HEK293 (cell line): ENCODE results near the gene NGF.

Experiments used
- CTCF ChIA-PET: fragments of 350-600 bp; formaldehyde crosslinking; extraction: SDS; loops from one replicate; lab custom pipeline; 2021; ENCODE audit warnings: antibody characterized with exemption; lab: Yijun Ruan, JAX
- POLR2A ChIA-PET: fragments of 300-600 bp; formaldehyde crosslinking; extraction: SDS; loops from one replicate; lab custom pipeline; 2020; ENCODE audit warnings: antibody characterized with exemption, inconsistent platforms; lab: Yijun Ruan, JAX
- H3K27ac ChIP-seq: fragments of 200-500 bp; sonication (Bioruptor generic); 2 replicates; pipeline ENCODE4 v1.5.1; 2014; ENCODE audit warnings: low read depth, low read length, control low read depth, inconsistent platforms; ENCODE audit errors: extremely low read depth
- H3K36me3 ChIP-seq, 2 experiments: fragments of 200-500 bp in 1 of 2; sonication (Bioruptor generic) in 1 of 2; 1 replicate in 1 of 2; 2 replicates in 1 of 2; pipeline ENCODE4 v1.5.1; 2014 to 2017; ENCODE audit warnings: inconsistent platforms in 2 of 2, low read length in 2 of 2; ENCODE audit not compliant: control insufficient read depth in 2 of 2, insufficient read depth in 1 of 2
- H3K4me1 ChIP-seq: fragments of 200-500 bp; sonication (Bioruptor generic); 2 replicates; pipeline ENCODE4 v1.5.1; 2014; ENCODE audit warnings: mild to moderate bottlenecking, low read length, inconsistent platforms; ENCODE audit not compliant: control insufficient read depth, insufficient read depth
- H3K4me3 ChIP-seq: 2 replicates; pipeline ENCODE4 v1.5.1; 2011; ENCODE audit warnings: low read depth, mild to moderate bottlenecking, control low read depth, low read length, moderate library complexity
- H3K9me3 ChIP-seq: fragments of 200-500 bp; sonication (Bioruptor generic); 2 replicates; pipeline ENCODE4 v1.5.1; 2014; ENCODE audit warnings: low read depth, low read length, inconsistent platforms; ENCODE audit not compliant: control insufficient read depth, insufficient read depth
- EGR2 ChIP-seq: fragments of 450-650 bp; formaldehyde crosslinking; IDR thresholded peaks from 2 replicates; pipeline ENCODE4 v1.5.1; 2016; ENCODE audit warnings: low read depth, missing biosample characterization, missing genetic modification characterization
- FEZF1 ChIP-seq: fragments of 450-650 bp; formaldehyde crosslinking; IDR thresholded peaks from 2 replicates; pipeline ENCODE4 v1.5.1; 2016; ENCODE audit warnings: missing biosample characterization, missing genetic modification characterization
- GFI1B ChIP-seq: fragments of 450-650 bp; formaldehyde crosslinking; IDR thresholded peaks from 2 replicates; pipeline ENCODE4 v1.5.1; 2016; ENCODE audit warnings: missing biosample characterization, missing genetic modification characterization
- HOXD13 ChIP-seq: sonication (generic); formaldehyde crosslinking; IDR thresholded peaks from 2 replicates; pipeline ENCODE4 v1.8.0; 2022; ENCODE audit warnings: missing genetic modification reagents, borderline replicate concordance
- KLF16 ChIP-seq: fragments of 450-650 bp; formaldehyde crosslinking; IDR thresholded peaks from 2 replicates; pipeline ENCODE4 v1.5.1; 2017; ENCODE audit warnings: missing biosample characterization, missing genetic modification characterization
- REPIN1 ChIP-seq: fragments of 450-650 bp; formaldehyde crosslinking; IDR thresholded peaks from 2 replicates; pipeline ENCODE4 v1.5.1; 2017; ENCODE audit warnings: missing biosample characterization, missing genetic modification characterization, low read depth
- ZBTB48 ChIP-seq: fragments of 450-650 bp; formaldehyde crosslinking; IDR thresholded peaks from 2 replicates; pipeline ENCODE4 v1.5.1; 2016; ENCODE audit warnings: missing biosample characterization, missing genetic modification characterization
- ZEB2 ChIP-seq: fragments of 450-650 bp; formaldehyde crosslinking; IDR thresholded peaks from 2 replicates; pipeline ENCODE4 v1.5.1; 2016; ENCODE audit warnings: missing biosample characterization, missing genetic modification characterization
- ZNF132 ChIP-seq: fragments of 450-650 bp; formaldehyde crosslinking; IDR thresholded peaks from 2 replicates; pipeline ENCODE4 v1.5.1; 2017; ENCODE audit warnings: missing biosample characterization, missing genetic modification characterization, borderline replicate concordance
- ZNF133 ChIP-seq: fragments of 450-650 bp; formaldehyde crosslinking; IDR thresholded peaks from 2 replicates; pipeline ENCODE4 v1.5.1; 2016; ENCODE audit warnings: missing biosample characterization, missing genetic modification characterization
- ZNF138 ChIP-seq: fragments of 450-650 bp; formaldehyde crosslinking; IDR thresholded peaks from 2 replicates; pipeline ENCODE4 v1.5.1; 2016; ENCODE audit warnings: missing biosample characterization, missing genetic modification characterization, borderline replicate concordance
- ZNF146 ChIP-seq: fragments of 450-650 bp; formaldehyde crosslinking; IDR thresholded peaks from 2 replicates; pipeline ENCODE4 v1.5.1; 2016; ENCODE audit warnings: missing biosample characterization, missing genetic modification characterization
- ZNF155 ChIP-seq: fragments of 450-650 bp; formaldehyde crosslinking; IDR thresholded peaks from 2 replicates; pipeline ENCODE4 v1.5.1; 2016; ENCODE audit warnings: missing biosample characterization, missing genetic modification characterization
- ZNF184 ChIP-seq: fragments of 450-650 bp; IDR thresholded peaks from 2 replicates; pipeline ENCODE4 v1.5.1; 2018; ENCODE audit warnings: missing biosample characterization, mild to moderate bottlenecking, missing genetic modification characterization
- ZNF211 ChIP-seq: fragments of 450-650 bp; formaldehyde crosslinking; IDR thresholded peaks from 2 replicates; pipeline ENCODE4 v1.5.1; 2016; ENCODE audit warnings: low read depth, missing biosample characterization, missing genetic modification characterization
- ZNF274 ChIP-seq, 2 experiments: fragments of 200-500 bp in 1 of 2; fragments of 450-650 bp in 1 of 2; sonication (Bioruptor generic) in 1 of 2; formaldehyde crosslinking in 1 of 2; IDR thresholded peaks; 2 replicates each; pipeline versions ENCODE4 v1.5.1 to v1.6.1; 2014 to 2016; ENCODE audit warnings: borderline replicate concordance in 1 of 2, inconsistent platforms in 1 of 2, low read length in 1 of 2, missing biosample characterization in 1 of 2, missing genetic modification characterization in 1 of 2
- ZNF350 ChIP-seq: fragments of 450-650 bp; formaldehyde crosslinking; IDR thresholded peaks from 2 replicates; pipeline ENCODE4 v1.5.0; 2017; ENCODE audit warnings: missing biosample characterization, mild to moderate bottlenecking, missing genetic modification characterization
- ZNF354C ChIP-seq: fragments of 450-650 bp; formaldehyde crosslinking; IDR thresholded peaks from 2 replicates; pipeline ENCODE4 v1.5.1; 2016; ENCODE audit warnings: missing biosample characterization, missing genetic modification characterization, low read depth, borderline replicate concordance
- ZNF416 ChIP-seq: fragments of 450-650 bp; formaldehyde crosslinking; IDR thresholded peaks from 2 replicates; pipeline ENCODE4 v1.5.1; 2016; ENCODE audit warnings: missing biosample characterization, missing genetic modification characterization
- ZNF514 ChIP-seq: fragments of 450-650 bp; formaldehyde crosslinking; IDR thresholded peaks from 2 replicates; pipeline ENCODE4 v1.5.1; 2016; ENCODE audit warnings: missing biosample characterization, missing genetic modification characterization
- ZNF624 ChIP-seq: fragments of 450-650 bp; formaldehyde crosslinking; IDR thresholded peaks from 2 replicates; pipeline ENCODE4 v1.5.1; 2017; ENCODE audit warnings: missing biosample characterization, missing genetic modification characterization
- ZNF626 ChIP-seq: fragments of 450-650 bp; sonication (Bioruptor Pico); formaldehyde crosslinking; IDR thresholded peaks from 2 replicates; pipeline ENCODE4 v1.5.1; 2018; ENCODE audit warnings: missing biosample characterization, missing genetic modification characterization, inconsistent platforms
- ZSCAN23 ChIP-seq: fragments of 450-650 bp; formaldehyde crosslinking; IDR thresholded peaks from 2 replicates; pipeline ENCODE4 v1.5.1; 2016; ENCODE audit warnings: missing biosample characterization, missing genetic modification characterization
- TF ChIP-seq, protein P1 (sequence below): fragments of 450-650 bp; formaldehyde crosslinking; IDR thresholded peaks from 2 replicates; pipeline ENCODE4 v1.5.1; 2016; ENCODE audit warnings: missing biosample characterization, missing genetic modification characterization
- TF ChIP-seq, protein P2 (sequence below): fragments of 450-650 bp; formaldehyde crosslinking; IDR thresholded peaks from 2 replicates; pipeline ENCODE4 v1.5.1; 2016; ENCODE audit warnings: missing biosample characterization, missing genetic modification characterization
- TF ChIP-seq, protein P3 (sequence below): fragments of 450-650 bp; formaldehyde crosslinking; IDR thresholded peaks from 2 replicates; pipeline ENCODE4 v1.5.1; 2016; ENCODE audit warnings: missing biosample characterization, missing genetic modification characterization, borderline replicate concordance
- TF ChIP-seq, protein P4 (sequence below): fragments of 450-650 bp; IDR thresholded peaks from 2 replicates; pipeline ENCODE4 v1.5.1; 2018; ENCODE audit warnings: missing biosample characterization, mild to moderate bottlenecking, missing genetic modification characterization
- TF ChIP-seq, protein P5 (sequence below): fragments of 450-650 bp; formaldehyde crosslinking; IDR thresholded peaks from 2 replicates; pipeline ENCODE4 v1.5.1; 2016; ENCODE audit warnings: missing biosample characterization, missing genetic modification characterization

NGF gene

DNA sequence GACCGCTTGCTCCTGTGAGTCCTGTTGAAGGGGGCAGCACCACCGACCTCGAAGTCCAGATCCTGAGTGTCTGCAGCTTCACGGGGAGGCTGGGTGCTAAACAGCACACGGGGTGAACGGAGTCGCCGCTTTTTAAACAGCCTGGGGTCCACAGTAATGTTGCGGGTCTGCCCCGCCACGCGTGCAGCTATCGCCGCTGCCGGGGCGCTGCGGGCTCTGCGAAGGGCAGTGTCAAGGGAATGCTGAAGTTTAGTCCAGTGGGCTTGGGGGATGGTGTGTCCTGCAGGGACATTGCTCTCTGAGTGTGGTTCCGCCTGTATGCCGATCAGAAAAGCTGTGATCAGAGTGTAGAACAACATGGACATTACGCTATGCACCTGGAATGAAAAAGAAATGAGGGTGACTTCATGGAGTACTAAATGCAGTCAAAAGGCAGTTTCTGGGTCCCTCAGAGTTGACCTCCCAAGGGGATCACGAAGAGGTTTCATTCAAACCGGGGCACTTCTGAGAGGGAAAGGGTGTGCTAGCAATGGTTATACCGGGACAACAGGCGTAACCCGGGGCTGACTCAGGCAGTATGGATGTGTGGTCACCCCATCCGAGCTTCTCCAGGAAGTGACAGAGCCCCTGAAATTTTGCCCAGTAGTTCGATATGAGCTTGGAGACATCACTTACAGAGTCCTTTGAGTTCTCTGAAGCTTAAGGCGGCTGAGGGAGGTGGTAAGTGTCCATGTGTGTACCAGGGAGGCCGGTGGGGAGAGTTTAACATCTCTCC, 51.4 kb downstream of the NGF start:
- TF ChIP-seq HOXD13 (CRISPR knock-in tag) (no peak), ZNF416 (tag by site-specific recombination) (no peak), ZNF514 (no peak), ZSCAN23 (tag by site-specific recombination) (no peak), ZNF211 (no peak), ZNF350 (tag by site-specific recombination) (no peak), ZEB2 (tag by site-specific recombination) (no peak), ZNF133 (tag by site-specific recombination) (no peak), ZNF132 (tag by site-specific recombination) (no peak), FEZF1 (no peak), ZNF155 (tag by site-specific recombination) (no peak), EGR2 (tag by site-specific recombination) (no peak), ZBTB48 (tag by site-specific recombination) (no peak), ZNF146 (no peak), ZNF354C (tag by site-specific recombination) (no peak)
- TF ChIP-seq, protein P1, sequence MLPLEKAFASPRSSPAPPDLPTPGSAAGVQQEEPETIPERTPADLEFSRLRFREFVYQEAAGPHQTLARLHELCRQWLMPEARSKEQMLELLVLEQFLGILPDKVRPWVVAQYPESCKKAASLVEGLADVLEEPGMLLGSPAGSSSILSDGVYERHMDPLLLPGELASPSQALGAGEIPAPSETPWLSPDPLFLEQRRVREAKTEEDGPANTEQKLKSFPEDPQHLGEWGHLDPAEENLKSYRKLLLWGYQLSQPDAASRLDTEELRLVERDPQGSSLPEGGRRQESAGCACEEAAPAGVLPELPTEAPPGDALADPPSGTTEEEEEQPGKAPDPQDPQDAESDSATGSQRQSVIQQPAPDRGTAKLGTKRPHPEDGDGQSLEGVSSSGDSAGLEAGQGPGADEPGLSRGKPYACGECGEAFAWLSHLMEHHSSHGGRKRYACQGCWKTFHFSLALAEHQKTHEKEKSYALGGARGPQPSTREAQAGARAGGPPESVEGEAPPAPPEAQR (tag by site-specific recombination), result no peak
- TF ChIP-seq, protein P2, sequence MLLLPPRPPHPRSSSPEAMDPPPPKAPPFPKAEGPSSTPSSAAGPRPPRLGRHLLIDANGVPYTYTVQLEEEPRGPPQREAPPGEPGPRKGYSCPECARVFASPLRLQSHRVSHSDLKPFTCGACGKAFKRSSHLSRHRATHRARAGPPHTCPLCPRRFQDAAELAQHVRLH (tag by site-specific recombination), result no peak
- TF ChIP-seq, protein P3, sequence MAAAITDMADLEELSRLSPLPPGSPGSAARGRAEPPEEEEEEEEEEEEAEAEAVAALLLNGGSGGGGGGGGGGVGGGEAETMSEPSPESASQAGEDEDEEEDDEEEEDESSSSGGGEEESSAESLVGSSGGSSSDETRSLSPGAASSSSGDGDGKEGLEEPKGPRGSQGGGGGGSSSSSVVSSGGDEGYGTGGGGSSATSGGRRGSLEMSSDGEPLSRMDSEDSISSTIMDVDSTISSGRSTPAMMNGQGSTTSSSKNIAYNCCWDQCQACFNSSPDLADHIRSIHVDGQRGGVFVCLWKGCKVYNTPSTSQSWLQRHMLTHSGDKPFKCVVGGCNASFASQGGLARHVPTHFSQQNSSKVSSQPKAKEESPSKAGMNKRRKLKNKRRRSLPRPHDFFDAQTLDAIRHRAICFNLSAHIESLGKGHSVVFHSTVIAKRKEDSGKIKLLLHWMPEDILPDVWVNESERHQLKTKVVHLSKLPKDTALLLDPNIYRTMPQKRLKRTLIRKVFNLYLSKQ, result no peak
- Histone ChIP-seq H3K4me3 (no peak overlapping the region), H3K27ac (no peak overlapping the region), H3K4me1 (no peaks in the 10 kb centered on the region), H3K9me3 (no peaks in the 10 kb centered on the region), H3K36me3 (no peaks in the 10 kb centered on the region)
- CTCF ChIA-PET, result interaction anchor here (0.6 to 1.0 kb wide), 2 partner anchors 11 to 28 kb away, joined by 3 read pairs; no protein-coding TSS in a partner anchor
- POLR2A ChIA-PET, result no interaction called here

DNA sequence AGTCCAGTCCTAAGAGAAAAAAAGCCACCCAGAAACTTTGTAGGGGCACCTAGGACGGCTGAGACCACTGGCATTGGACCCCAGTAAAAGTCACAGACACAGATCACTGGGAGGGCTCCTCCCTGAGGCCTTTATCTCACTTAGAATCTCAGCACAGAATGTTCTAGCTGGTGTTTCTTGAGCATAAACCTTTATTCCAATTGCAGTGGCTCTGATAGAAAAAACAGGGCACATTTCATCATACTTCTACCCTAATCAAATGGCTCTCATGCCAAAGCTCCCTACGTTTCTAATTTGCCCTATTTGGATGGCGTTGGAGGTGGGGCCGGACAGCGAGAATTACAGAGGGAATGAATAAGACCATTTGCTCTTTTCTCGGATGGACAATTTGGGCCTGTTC, 53.8 kb downstream of the NGF start:
- Histone ChIP-seq H3K27ac (no peak overlapping the region), H3K9me3 (no peaks in the 10 kb centered on the region), H3K36me3 (no peaks in the 10 kb centered on the region), H3K4me3 (no peak overlapping the region), H3K4me1 (no peaks in the 10 kb centered on the region)
- POLR2A ChIA-PET, result no interaction called here
- no peak for TF ChIP-seq ZNF184
- no peak for TF ChIP-seq ZNF138 (tag by site-specific recombination)
- no peak for TF ChIP-seq GFI1B (tag by site-specific recombination)
- TF ChIP-seq, protein P4, sequence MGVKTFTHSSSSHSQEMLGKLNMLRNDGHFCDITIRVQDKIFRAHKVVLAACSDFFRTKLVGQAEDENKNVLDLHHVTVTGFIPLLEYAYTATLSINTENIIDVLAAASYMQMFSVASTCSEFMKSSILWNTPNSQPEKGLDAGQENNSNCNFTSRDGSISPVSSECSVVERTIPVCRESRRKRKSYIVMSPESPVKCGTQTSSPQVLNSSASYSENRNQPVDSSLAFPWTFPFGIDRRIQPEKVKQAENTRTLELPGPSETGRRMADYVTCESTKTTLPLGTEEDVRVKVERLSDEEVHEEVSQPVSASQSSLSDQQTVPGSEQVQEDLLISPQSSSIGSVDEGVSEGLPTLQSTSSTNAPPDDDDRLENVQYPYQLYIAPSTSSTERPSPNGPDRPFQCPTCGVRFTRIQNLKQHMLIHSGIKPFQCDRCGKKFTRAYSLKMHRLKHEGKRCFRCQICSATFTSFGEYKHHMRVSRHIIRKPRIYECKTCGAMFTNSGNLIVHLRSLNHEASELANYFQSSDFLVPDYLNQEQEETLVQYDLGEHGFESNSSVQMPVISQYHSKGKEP, result no peak
- no peak for TF ChIP-seq ZNF274 (IDR thresholded peaks at IDR 0.05; ENCODE audit: low read length)
- TF ChIP-seq ZNF274 (tag by site-specific recombination; IDR thresholded peaks at IDR 0.05; ENCODE audit: borderline replicate concordance), result no peak
- no peak for TF ChIP-seq ZNF624 (tag by site-specific recombination)
- TF ChIP-seq ZNF626 (tag by site-specific recombination), result no peak
- no peak for TF ChIP-seq REPIN1 (tag by site-specific recombination)
- TF ChIP-seq, protein P5, sequence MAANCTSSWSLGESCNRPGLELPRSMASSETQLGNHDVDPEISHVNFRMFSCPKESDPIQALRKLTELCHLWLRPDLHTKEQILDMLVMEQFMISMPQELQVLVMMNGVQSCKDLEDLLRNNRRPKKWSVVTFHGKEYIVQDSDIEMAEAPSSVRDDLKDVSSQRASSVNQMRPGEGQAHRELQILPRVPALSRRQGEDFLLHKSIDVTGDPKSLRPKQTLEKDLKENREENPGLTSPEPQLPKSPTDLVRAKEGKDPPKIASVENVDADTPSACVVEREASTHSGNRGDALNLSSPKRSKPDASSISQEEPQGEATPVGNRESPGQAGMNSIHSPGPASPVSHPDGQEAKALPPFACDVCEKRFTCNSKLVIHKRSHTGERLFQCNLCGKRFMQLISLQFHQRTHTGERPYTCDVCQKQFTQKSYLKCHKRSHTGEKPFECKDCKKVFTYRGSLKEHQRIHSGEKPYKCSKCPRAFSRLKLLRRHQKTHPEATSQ, result no peak
- TF ChIP-seq KLF16, result no peak
- CTCF ChIA-PET, result no interaction called here
